GM19438 (cell line): ENCODE data around the gene CTNND2.
"Not testable (repeated sequence)": the region's sequence is repeated elsewhere in the genome, so short reads cannot be mapped to it uniquely, and the experiment has no call there.

Source experiments
- ATAC-seq: cut with Tn5 transposase; IDR thresholded peaks from one replicate; pipeline ENCODE4 v1.9.1; 2021; ENCODE audit warnings: low read depth; ENCODE audit not compliant: unreplicated experiment

CTNND2 gene

DNA sequence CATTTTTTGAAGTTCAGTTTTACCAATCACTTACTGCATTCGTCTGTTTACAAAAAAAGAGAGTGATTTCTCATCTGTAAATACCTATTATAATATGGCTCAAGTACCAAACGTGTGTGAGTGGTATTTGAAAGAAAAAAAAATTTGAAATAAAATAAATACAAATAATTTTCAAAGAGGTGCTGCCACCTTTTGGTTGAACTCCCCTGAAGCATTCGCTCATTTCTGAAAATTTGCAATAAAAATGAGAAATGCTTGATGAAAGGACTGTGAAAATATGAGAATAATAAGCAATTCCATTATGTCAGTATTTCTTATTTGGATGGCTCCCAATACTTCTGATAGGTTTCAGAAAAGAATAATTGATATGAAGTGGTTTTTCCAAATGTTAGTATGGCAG is 409.9 kb downstream of the CTNND2 start:
- ATAC-seq: no peak

- no peak for ATAC-seq
Observed at GRCh38 chr5:11491404-11492075, 412.7 kb downstream of the CTNND2 start.

- ATAC-seq: no peak
Observed at GRCh38 chr5:11483630-11484029, 420.6 kb downstream of the CTNND2 start.

- no peak for ATAC-seq
Observed at GRCh38 chr5:11482011-11482410, 422.2 kb downstream of the CTNND2 start.

DNA sequence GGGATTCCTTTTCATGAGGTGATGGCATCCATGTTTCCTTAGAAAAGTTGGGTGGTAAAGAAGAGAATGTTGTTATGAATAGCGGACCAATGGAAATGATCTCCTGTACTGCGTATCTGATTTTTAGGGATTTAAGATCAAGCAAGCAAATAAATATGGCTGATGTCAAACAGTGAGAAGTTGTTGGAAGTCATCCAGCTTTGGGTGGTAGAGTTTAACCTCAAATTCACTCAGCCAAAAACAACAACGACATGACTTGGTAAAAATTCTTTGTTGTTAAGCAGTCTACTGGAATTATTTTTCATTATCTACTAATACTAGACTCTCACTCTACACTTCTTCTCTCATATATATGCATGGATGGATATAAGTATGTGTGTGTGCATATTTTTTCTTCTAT is 426.5 kb downstream of the CTNND2 start:
- no peak for ATAC-seq

- ATAC-seq: no peak
Observed at GRCh38 chr5:11476866-11477265, 427.4 kb downstream of the CTNND2 start.

- no peak for ATAC-seq
Observed at GRCh38 chr5:11468334-11469039, 435.8 kb downstream of the CTNND2 start.

GRCh38 chr5:11467588-11467987 is 436.7 kb downstream of the CTNND2 start:
- no peak for ATAC-seq

GRCh38 chr5:11459716-11460115 is 444.5 kb downstream of the CTNND2 start:
- ATAC-seq: no peak

DNA sequence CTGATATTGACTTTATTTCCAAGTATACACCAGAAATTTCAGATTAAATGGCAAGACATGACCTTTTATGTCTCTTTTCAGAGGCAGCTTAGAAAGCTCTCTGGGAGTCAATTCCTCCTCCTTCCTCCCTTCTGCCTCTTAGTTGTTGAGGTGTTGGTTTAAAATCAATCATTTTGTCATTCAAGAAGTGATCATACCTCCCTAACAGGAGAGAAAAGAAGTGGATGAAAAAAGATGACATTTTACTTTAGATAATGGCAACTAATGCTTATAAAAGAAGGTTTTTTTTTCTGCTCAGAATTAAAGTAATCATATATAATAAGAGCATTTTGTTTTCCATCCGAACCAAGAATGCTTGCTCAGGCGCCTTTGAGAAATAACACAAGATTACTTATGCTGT is 448.7 kb downstream of the CTNND2 start:
- ATAC-seq: no peak

GRCh38 chr5:11452852-11453251 is 451.4 kb downstream of the CTNND2 start:
- no peak for ATAC-seq

GRCh38 chr5:11449966-11450365 is 454.3 kb downstream of the CTNND2 start:
- no peak for ATAC-seq

DNA sequence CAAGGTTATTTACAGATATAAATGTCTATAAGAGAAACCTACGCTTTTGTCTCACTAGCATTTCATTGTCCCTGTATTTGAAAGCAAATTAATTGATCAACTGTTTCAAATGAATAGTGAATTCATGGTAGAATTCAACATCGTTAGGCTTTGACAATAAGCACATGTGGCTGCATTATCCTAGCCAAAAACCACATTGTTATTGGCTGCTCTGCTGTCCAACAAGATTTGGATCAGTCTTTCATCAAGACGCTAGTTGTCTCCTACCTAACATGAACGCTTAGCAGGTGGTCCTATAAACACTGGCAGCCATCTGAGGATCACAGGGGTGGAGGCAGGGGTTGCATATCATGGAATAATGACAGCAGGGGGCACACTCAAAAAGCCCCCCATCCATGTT is 455.0 kb downstream of the CTNND2 start:
- no peak for ATAC-seq

- ATAC-seq: no peak
Observed at GRCh38 chr5:11443831-11444230, 460.4 kb downstream of the CTNND2 start.

DNA sequence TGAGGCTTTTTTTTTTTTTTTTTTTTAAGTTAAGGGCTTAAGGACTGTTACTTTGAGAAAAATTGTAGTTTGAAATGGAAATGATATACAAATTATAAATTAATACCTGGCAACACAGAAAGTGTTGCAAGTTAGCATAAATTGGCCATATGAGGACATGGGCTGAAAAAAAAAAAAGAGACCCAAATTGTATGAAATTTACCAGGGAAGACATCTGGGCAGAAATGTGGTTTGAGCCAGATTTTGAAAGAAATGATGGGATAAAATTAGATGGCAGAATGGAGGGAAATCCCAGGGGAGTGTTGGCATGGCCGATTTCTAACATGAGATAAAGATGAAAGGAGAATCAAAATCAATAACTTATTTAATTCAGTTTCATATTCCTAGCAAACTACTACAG is 472.1 kb downstream of the CTNND2 start:
- ATAC-seq: no peak

GRCh38 chr5:11429254-11429653 is 475.0 kb downstream of the CTNND2 start:
- ATAC-seq: no peak

GRCh38 chr5:11427569-11427968 is 476.7 kb downstream of the CTNND2 start:
- ATAC-seq: no peak

DNA sequence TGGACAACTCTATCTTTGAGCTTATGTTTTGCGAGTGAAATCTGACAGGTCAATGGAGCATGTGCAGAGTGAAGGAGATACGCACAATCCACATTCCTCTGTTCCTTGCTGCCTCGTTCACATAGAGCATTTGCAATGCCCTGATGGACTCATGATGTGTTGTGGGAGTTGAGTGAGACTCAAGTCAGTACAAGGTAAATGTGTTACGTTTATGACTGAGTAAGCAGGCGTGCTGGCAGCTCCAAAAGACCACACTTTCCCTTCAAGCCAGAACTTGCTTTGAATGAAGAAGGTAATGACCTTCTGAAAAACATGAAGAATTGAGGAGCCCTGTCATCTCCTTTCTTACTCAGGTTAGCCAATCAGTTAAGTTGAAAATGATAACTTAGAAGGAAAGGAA is 477.8 kb downstream of the CTNND2 start:
- ATAC-seq: no peak

GRCh38 chr5:11422342-11422741 is 481.9 kb downstream of the CTNND2 start:
- no peak for ATAC-seq

DNA sequence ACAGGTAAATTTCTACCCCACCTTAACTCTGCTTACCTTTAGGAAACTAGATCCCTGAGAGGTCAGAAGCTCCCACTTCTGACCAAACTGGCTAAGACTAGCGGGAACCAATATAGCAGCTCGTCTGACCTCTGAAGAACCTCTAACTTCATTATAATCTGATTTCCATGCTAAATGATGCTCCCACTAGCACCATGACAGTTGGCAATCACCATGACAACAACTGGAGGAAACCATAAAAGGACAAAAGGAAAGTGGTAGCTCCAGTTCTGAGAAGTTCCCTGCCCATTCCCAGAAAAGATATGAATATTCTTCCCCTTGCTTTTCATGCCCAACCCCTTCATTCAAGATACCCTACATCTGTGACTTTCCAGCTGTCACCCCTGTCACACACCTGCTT is 483.3 kb downstream of the CTNND2 start:
- ATAC-seq: no peak

DNA sequence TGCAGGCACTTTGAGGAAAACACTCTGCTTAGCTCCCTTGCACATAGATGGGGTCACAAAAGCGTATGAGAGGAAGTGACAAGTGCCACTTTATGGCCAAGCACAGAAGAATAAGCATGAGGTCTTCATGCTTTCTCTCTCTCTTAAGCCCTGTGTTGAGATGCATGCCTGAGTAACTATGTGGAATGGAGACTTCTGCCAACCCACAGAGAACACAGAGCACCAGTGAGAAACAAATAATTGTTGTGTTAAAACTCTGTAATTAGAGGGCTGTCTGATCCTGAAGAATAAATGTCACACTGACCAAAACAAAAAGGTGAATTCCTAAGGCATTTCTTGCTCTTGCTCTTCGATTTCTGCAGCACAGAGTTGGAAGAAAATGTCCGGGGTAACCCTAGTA is 488.5 kb downstream of the CTNND2 start:
- no peak for ATAC-seq

DNA sequence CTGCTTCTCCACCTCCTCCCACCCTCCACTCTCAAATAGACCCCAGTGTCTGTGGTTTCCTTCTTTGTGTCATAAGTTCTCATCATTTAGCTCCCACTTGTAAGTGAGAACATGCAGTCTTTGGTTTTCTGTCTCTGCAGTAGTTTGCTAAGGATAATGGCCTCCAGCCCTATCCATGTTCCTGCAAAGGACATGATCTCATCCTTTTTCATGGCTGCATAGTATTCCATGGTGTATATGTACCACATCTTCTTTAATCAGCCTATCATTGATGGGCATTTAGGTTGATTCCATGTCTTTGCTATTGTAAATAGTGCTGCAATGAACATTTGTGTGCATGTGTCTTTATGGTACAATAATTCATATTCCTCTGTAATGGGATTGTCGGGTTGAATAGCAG is 489.5 kb downstream of the CTNND2 start:
- ATAC-seq: not testable (repeated sequence)
